Skeletal muscle tissue (tissue), 4 donors: ENCODE data around the gene E2F7. TPM values are rescaled to one million over a fixed set of nuclear protein-coding genes. Genes with fewer than 3 reads are reported as not detected.
A peak's percentile ranks its signal among the peaks of the same experiment; 100 is the strongest.

Source experiments
- H3K27ac ChIP-seq: one replicate; pipeline ENCODE4 v1.7.0; 2013; ENCODE audit warnings: mild to moderate bottlenecking, low read depth, low read length, inconsistent platforms
- H3K27me3 ChIP-seq, 3 donors: one replicate each; pipeline ENCODE4 v1.7.0; 2013; ENCODE audit warnings: low read length in 3 of 3; ENCODE audit not compliant: control insufficient read depth in 3 of 3, insufficient read depth in 3 of 3
- H3K36me3 ChIP-seq, 3 donors: one replicate each; pipeline ENCODE4 v1.7.0; 2013; ENCODE audit warnings: low read length in 3 of 3; ENCODE audit not compliant: control insufficient read depth in 3 of 3, insufficient read depth in 3 of 3
- H3K4me1 ChIP-seq, 3 donors: one replicate each; pipeline ENCODE4 v1.7.0; 2013; ENCODE audit warnings: low read length in 3 of 3, mild to moderate bottlenecking in 3 of 3; ENCODE audit not compliant: control insufficient read depth in 3 of 3, insufficient read depth in 3 of 3
- H3K4me3 ChIP-seq, 3 donors: one replicate each; pipeline ENCODE4 v1.7.0; 2013; ENCODE audit warnings: low read length in 3 of 3
- H3K9ac ChIP-seq, 3 donors: one replicate each; pipeline ENCODE4 v1.7.0; 2013; ENCODE audit warnings: low read length in 3 of 3, mild to moderate bottlenecking in 3 of 3, moderate library complexity in 2 of 3, low read depth in 1 of 3
- H3K9me3 ChIP-seq, 3 donors: one replicate each; pipeline ENCODE4 v1.7.0; 2013; ENCODE audit warnings: low read length in 3 of 3; ENCODE audit not compliant: control insufficient read depth in 3 of 3
- total RNA-seq: library from RNA; depleted of rRNA; stranded (reverse); fragments of >200 nt; gene quantifications from one replicate; pipeline ENCODE4 v1.2.3, GENCODE V29; 2014
- donor health status: Osteomylitis.

The E2F7 gene
- 1.0 TPM for total RNA-seq

GRCh38 chr12:77065361-77066204 is at the start of gene E2F7:
Gene E2F7, minus strand, starts transcription at chr12:77065569. Its CDS starts 934 bp downstream, at chr12:77064635.
- no peak within 1 kb of the TSS for H3K27ac ChIP-seq
- peak within 1 kb of the TSS in 2 of 3 donors; percentile 60 to 63 for H3K9ac ChIP-seq
- peak within 1 kb of the TSS; percentile 66 to 78 (median 77) for H3K4me3 ChIP-seq
- no peaks in the 10 kb centered on the region for H3K36me3 ChIP-seq
- peaks cover 8 to 14% (median 10%) of the 10 kb centered on the region in 3 donors for H3K4me1 ChIP-seq
- H3K9me3 ChIP-seq = no peaks in the 10 kb centered on the region
- H3K27me3 ChIP-seq = peaks cover 6 to 10% (median 9%) of the 10 kb centered on the region in 3 donors

GRCh38 chr12:77113971-77114370 is 48.6 kb upstream of the E2F7 start:
- H3K4me1 ChIP-seq = no peaks in the 10 kb centered on the region
- no peaks in the 10 kb centered on the region for H3K9me3 ChIP-seq
- H3K27ac ChIP-seq = no peak overlapping the region
- no peak overlapping the region for H3K9ac ChIP-seq
- no peaks in the 10 kb centered on the region for H3K27me3 ChIP-seq
- H3K4me3 ChIP-seq = no peak overlapping the region
- no peaks in the 10 kb centered on the region for H3K36me3 ChIP-seq

GRCh38 chr12:77108707-77109106 is 43.3 kb upstream of the E2F7 start:
- Histone ChIP-seq H3K36me3 (no peaks in the 10 kb centered on the region), H3K4me3 (no peak overlapping the region), H3K27me3 (no peaks in the 10 kb centered on the region), H3K9me3 (no peaks in the 10 kb centered on the region), H3K27ac (no peak overlapping the region), H3K9ac (no peak overlapping the region), H3K4me1 (no peaks in the 10 kb centered on the region)

GRCh38 chr12:77107121-77107520 is 41.8 kb upstream of the E2F7 start:
- no peaks in the 10 kb centered on the region for H3K27me3 ChIP-seq
- H3K4me3 ChIP-seq = no peak overlapping the region
- H3K36me3 ChIP-seq = no peaks in the 10 kb centered on the region
- H3K4me1 ChIP-seq = no peaks in the 10 kb centered on the region
- H3K27ac ChIP-seq = no peak overlapping the region
- no peak overlapping the region for H3K9ac ChIP-seq
- H3K9me3 ChIP-seq = no peaks in the 10 kb centered on the region

- H3K27ac ChIP-seq = no peak overlapping the region
- no peaks in the 10 kb centered on the region for H3K36me3 ChIP-seq
- H3K9me3 ChIP-seq = no peaks in the 10 kb centered on the region
- no peak overlapping the region for H3K4me3 ChIP-seq
- H3K4me1 ChIP-seq = no peaks in the 10 kb centered on the region
- H3K9ac ChIP-seq = no peak overlapping the region
- no peaks in the 10 kb centered on the region for H3K27me3 ChIP-seq
Measured at GRCh38 chr12:77104792-77105191, 39.4 kb upstream of the E2F7 start.

GRCh38 chr12:77104286-77104685 is 38.9 kb upstream of the E2F7 start:
- Histone ChIP-seq H3K4me1 (no peaks in the 10 kb centered on the region), H3K9me3 (no peaks in the 10 kb centered on the region), H3K27ac (no peak overlapping the region), H3K4me3 (no peak overlapping the region), H3K27me3 (no peaks in the 10 kb centered on the region), H3K9ac (no peak overlapping the region), H3K36me3 (no peaks in the 10 kb centered on the region)

GRCh38 chr12:77102691-77103090 is 37.3 kb upstream of the E2F7 start:
- no peak overlapping the region for H3K9ac ChIP-seq
- no peaks in the 10 kb centered on the region for H3K9me3 ChIP-seq
- H3K36me3 ChIP-seq = no peaks in the 10 kb centered on the region
- H3K27ac ChIP-seq = no peak overlapping the region
- H3K4me1 ChIP-seq = no peaks in the 10 kb centered on the region
- H3K27me3 ChIP-seq = no peaks in the 10 kb centered on the region
- H3K4me3 ChIP-seq = no peak overlapping the region

GRCh38 chr12:77102123-77102522 is 36.8 kb upstream of the E2F7 start:
- H3K9ac ChIP-seq = no peak overlapping the region

GRCh38 chr12:77099799-77100198 is 34.4 kb upstream of the E2F7 start:
- Histone ChIP-seq H3K27ac (no peak overlapping the region), H3K4me3 (no peak overlapping the region), H3K4me1 (no peaks in the 10 kb centered on the region), H3K9me3 (no peaks in the 10 kb centered on the region), H3K27me3 (no peaks in the 10 kb centered on the region), H3K9ac (no peak overlapping the region), H3K36me3 (no peaks in the 10 kb centered on the region)

More at GRCh38 chr12:77102123-77102522, 36.8 kb upstream of the E2F7 start:
- Histone ChIP-seq H3K27ac (no peak overlapping the region), H3K9me3 (no peaks in the 10 kb centered on the region), H3K4me1 (no peaks in the 10 kb centered on the region), H3K4me3 (no peak overlapping the region), H3K27me3 (no peaks in the 10 kb centered on the region), H3K36me3 (no peaks in the 10 kb centered on the region)

- H3K27me3 ChIP-seq = no peaks in the 10 kb centered on the region
- no peaks in the 10 kb centered on the region for H3K9me3 ChIP-seq
- H3K9ac ChIP-seq = no peak overlapping the region
- H3K36me3 ChIP-seq = no peaks in the 10 kb centered on the region
- H3K4me1 ChIP-seq = no peaks in the 10 kb centered on the region
- H3K4me3 ChIP-seq = no peak overlapping the region
- H3K27ac ChIP-seq = no peak overlapping the region
Measured at GRCh38 chr12:77097846-77098245, 32.5 kb upstream of the E2F7 start.
